ENCODE data around the gene SULT4A1. TPM values are rescaled to one million over a fixed set of nuclear protein-coding genes. Genes with fewer than 3 reads are reported as not detected.

The SULT4A1 gene
- total RNA-seq, 1 experiment from 2014 or later: not detected

DNA sequence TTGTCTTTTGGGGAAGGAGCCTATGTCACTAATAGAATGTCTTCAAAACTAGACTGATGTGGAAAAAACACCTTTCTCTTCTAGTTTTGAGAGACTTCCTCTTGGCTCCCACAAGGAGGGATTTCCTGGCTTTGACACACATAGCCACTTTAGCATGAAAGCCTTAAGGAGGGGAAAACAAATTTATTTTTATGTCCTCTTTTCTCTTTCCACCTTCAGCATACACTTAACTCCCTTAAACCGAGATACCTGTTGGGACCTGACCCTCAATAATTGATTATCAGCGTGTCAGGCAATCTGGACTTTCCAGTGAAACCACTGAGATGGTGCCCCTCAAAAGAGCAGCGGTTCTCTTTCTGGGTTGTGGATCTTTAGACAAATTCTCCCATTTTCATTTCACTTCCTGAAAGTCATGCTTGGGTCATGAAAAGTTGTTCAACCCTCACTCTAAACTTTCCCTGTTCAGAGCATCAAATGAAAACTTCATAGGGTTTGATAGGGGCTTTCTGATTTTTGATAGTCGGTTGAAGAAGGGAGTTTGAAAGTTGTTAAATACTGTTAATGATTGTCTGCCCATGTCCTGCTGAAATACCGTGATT is 59.3 kb downstream of the SULT4A1 start:
- DNase-seq (ENCODE audit: low read depth): no peak

DNA sequence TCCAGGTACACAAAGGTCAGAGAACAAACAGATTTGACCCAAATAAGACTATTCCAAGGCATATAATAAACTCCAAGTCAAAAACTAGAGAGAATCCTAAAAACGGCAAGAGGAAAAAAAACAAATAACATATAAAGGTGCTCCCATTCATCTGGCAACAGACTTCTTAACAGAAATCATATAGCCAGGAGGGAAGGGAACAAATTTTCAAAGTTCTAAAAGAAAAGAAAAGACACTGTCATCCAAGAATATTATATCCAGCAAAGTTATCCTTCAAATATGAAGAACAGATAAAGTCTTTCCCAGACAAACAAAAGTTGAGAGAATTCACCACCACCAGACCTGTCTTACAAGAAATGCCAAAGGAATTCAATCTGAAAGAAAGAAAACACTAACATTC is 61.3 kb downstream of the SULT4A1 start:
- DNase-seq (ENCODE audit: low read depth): no peak

DNA sequence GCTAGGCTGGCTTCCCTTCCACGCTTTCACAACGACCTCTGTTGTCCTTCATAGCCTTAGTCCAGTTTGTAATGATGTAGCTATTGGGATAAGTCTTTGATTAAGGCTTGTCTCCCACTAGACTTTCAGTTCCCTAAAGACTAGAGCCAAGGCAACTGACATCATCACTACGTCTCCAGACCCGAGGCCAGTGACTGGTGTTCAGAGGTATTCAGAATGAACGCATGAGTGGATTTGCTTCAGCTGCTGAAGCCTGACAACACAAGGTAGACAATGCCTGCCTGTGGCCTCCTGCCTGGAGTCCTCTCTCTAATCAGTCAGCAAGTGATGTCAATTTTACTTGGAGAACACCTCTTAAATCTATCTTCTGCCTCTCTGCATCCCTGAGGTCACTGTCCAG is 63.8 kb downstream of the SULT4A1 start:
- no peak for DNase-seq (ENCODE audit: low read depth)

DNA sequence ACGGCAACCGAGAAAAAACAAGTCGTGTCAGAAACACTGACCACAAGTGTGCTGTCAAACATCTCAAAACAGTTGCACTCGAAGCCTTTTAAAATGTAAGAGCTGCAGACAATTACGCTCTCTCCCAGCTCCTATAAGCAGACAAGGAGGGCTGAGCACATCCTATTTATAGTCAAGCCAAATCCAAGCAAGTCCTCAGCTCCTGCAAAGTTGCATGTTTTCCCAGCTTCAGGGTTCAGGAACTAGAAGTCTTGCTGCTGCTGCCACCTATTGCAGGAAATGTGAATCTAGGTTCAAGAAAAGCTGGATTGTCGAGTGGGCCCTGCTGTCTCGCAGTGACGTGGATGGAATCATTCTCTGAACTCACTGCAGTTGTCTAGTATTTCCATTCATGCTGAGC is 65.7 kb downstream of the SULT4A1 start:
- peak; percentile 30 for DNase-seq (ENCODE audit: low read depth)

DNA sequence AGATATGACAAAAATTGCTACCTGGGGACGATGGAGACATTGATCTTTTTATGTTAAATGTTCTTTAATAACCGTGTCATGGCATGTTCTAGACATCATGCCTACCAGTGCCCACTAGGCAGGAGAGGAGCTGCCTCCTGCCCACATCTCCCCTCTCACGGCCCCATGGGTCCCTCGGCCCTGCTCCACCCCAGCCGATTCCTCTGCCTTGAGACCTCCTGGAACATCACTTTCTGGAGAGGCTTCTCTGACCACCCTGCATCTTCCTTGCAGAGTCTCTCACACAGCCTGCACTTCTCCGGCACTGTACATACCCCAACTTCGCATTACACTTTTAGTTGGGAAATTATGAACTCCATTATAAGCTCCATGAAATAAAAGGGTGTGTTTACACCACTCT is 67.0 kb downstream of the SULT4A1 start:
- no peak for DNase-seq (ENCODE audit: low read depth)

DNA sequence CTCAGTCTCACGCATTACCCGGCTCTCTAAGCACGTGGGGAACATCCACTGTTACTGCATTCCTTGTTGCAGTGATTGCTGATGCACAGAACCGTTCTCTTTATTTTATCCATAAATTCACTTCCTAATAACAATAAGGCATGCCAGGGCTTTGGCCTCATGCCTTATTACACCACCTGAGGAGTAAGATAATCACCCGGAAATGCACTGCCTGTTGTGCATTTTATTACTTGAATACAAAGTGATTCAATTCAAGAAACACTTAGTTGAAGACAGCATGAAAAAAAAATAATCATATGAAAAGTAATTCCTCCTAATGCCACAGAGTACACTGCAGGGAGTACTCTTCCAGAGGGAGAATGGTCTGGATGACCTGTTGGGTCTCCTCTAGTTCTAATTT is 69.4 kb downstream of the SULT4A1 start:
- DNase-seq (ENCODE audit: low read depth): no peak

DNA sequence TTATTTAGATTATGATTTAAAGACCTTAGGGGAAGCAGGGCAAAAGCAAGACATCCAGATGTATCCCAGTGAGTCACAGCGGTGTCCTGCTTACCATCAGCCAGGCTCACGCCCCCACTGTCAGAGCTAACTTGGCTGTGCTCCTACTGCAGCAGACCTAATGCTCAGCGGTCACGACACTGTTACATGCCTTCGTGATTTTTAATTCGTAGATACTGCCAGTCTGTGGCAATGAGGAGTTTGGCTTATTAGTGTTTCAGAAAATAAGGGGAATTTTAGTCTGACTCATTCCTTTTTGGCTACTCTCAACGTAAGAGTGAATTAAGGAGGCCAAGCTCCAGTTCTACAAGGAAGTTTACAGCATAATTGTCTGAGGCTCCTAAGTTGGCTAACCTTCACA is 72.9 kb downstream of the SULT4A1 start:
- DNase-seq (ENCODE audit: low read depth): peak; percentile 93

DNA sequence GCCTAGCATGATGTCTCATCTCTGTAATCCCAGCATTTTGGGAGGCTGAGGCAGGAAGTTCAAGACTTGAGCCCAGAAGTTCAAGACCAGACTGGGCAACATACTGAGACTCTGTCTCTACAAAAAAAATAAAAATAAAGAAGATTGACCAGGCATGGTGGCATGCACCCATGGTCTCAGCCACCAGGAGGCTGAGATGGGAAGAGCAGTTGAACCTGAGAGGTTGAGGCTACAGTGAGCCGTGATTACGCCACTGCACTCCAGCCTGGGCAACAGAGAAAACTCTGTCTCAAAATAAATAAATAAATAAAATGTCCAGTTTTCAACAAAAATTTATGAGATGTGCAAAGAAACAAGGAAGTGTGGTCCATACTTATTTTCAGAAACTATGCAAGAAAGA is 78.5 kb downstream of the SULT4A1 start:
- no peak for DNase-seq (ENCODE audit: low read depth)

DNA sequence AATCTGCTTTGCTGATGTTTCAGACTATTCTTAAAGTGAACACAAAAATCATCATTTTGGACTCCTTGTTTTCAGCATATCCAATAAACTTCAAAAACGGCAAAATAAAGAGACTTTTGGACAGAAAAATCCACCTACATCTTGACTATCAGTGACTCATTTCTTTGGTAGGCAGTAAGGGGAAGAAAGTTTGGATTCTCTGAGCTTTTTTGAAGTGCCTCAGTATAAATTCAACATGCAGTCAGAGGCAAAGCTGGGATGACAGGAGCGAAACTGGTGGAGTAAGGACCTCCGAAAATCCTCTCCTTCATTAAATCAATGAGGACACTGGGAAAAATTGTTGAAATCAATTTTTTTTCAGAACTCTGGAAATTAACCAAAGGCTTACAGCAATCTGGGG is 79.9 kb downstream of the SULT4A1 start:
- DNase-seq (ENCODE audit: low read depth): no peak

DNA sequence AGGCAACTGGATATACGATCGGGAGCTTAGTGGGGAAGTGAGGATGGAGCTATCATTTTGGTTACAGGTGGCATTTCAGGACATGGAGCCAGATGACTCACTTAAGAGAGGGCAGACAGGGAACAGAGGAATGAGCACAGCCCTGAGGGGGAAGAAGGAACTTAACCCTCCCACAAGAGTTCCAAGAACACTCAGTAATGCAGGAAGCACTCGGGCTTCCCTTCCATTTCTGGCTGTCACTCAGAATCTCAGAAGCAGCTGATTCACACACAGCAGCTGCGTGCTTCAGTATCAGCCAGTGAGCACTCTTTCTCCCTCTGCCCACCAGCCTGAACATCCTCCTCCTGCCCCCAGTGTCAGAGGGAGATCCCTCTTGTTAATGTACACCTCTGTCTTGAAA is 85.0 kb downstream of the SULT4A1 start:
- DNase-seq (ENCODE audit: low read depth): peak; percentile 91

DNA sequence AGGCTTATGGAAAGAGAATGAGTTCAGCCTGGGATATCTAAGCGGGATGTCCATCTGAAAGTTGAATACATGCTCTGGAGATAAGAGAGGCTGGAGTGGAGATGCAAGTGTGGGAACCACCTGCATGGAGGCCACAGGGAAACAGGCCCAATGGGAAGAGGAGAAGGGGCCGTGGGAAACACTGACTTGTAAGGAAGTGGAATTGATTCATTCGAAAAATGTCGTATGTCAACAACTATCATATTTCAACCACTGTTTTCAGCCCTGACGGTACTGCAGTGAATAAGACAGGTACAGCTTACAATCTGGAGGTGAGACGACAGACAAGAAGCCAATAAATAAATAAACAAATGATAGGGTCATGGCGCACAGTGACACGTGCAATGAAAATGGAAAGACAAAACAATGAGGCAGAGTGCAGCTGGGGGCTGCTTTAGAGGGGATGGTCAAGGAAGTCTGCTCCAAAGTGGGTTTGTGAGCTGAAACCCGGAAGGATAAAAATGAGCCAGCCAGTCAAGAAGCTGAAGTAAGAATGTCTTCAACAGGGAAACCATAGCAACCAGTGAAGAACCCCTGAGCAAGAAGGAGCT is 86.1 kb downstream of the SULT4A1 start:
- DNase-seq (ENCODE audit: low read depth): no peak

Other genes with a start within 250 kb of the SULT4A1 start
- 0.39 and 0.48 TPM in 2 replicates for gene EFCAB6, start 50.2 kb downstream of the SULT4A1 start, total RNA-seq (2014; rRNA removed; shearing (Covaris generic))
- not detected in 2 replicates for gene PNPLA5, start 29.5 kb upstream of the SULT4A1 start, total RNA-seq (2014; rRNA removed; shearing (Covaris generic))
- 7.5 and 7.6 TPM in 2 replicates for gene PNPLA3, start 61.3 kb upstream of the SULT4A1 start, total RNA-seq (2014; rRNA removed; shearing (Covaris generic))
- gene SAMM50, start 92.9 kb upstream of the SULT4A1 start, total RNA-seq (2014; rRNA removed; shearing (Covaris generic)): 45.6 and 45.9 TPM in 2 replicates
- 72.8 and 82.9 TPM in 2 replicates for gene PARVB, start 161.8 kb upstream of the SULT4A1 start, total RNA-seq (2014; rRNA removed; shearing (Covaris generic))